ENCODE measurements around the gene RARRES1.

RARRES1 gene

GRCh38 chr3:158750016-158750415 lies 17.8 kb upstream of the RARRES1 start:
- Histone ChIP-seq H3K4me3 (ENCODE audit: control insufficient read depth in 1 of 7, extremely low read depth in 1 of 7, insufficient read depth in 4 of 7, low read depth in 2 of 7, low read length in 6 of 7) (no peak overlapping the region), H3K9me3 (ENCODE audit: control extremely low read depth in 1 of 5, control insufficient read depth in 4 of 5, insufficient read depth in 2 of 5, low read depth in 1 of 5, low read length in 4 of 5) (no peaks in the 10 kb centered on the region), H3K4me1 (ENCODE audit: control extremely low read depth in 1 of 4, control insufficient read depth in 4 of 4, insufficient read depth in 4 of 4, low read length in 3 of 4) (peaks cover 0 to 19% (median 11%) of the 10 kb centered on the region in 4 experiments), H3K27me3 (replicated peaks in 2 of 5; ENCODE audit: control insufficient read depth in 4 of 5, insufficient read depth in 5 of 5, low read length in 4 of 5) (no peaks in the 10 kb centered on the region), H3K27ac (ENCODE audit: insufficient read depth in 1 of 2, low read depth in 1 of 2, low read length in 2 of 2, poor library complexity in 1 of 2, severe bottlenecking in 2 of 2) (no peak overlapping the region), H3K36me3 (ENCODE audit: control insufficient read depth in 4 of 4, insufficient read depth in 4 of 4, low read length in 3 of 4) (no peaks in the 10 kb centered on the region)
- WGBS (ENCODE audit: insufficient coverage), result 90% methylated on average over 6 of the region's 6 CpGs
- DNase-seq, result no peak
- ChIA-PET POLR2A (no interaction called here), CTCF (interaction anchor here (0.8 to 2.4 kb wide), 3 partner anchors 9 to 24 kb away, joined by 3 to 9 read pairs (median 3); no protein-coding TSS in a partner anchor)

- no peak overlapping the region for H3K4me3 ChIP-seq (ENCODE audit: control insufficient read depth in 1 of 7, extremely low read depth in 1 of 7, insufficient read depth in 4 of 7, low read depth in 2 of 7, low read length in 6 of 7)
These were observed 17.3 kb upstream of the RARRES1 start for GRCh38 chr3:158749526-158749925.

GRCh38 chr3:158748237-158748828 lies 16.1 kb upstream of the RARRES1 start:
- CTCF ChIA-PET, result interaction anchor here (0.8 to 2.4 kb wide), 3 partner anchors 10 to 41 kb away, joined by 3 to 9 read pairs (median 3); no protein-coding TSS in a partner anchor
- H3K27ac ChIP-seq (ENCODE audit: insufficient read depth in 1 of 2, low read depth in 1 of 2, low read length in 2 of 2, poor library complexity in 1 of 2, severe bottlenecking in 2 of 2), result no peak overlapping the region
- no peaks in the 10 kb centered on the region for H3K9me3 ChIP-seq (ENCODE audit: control extremely low read depth in 1 of 5, control insufficient read depth in 4 of 5, insufficient read depth in 2 of 5, low read depth in 1 of 5, low read length in 4 of 5)
- no peak overlapping the region for H3K4me3 ChIP-seq (ENCODE audit: control insufficient read depth in 1 of 7, extremely low read depth in 1 of 7, insufficient read depth in 4 of 7, low read depth in 2 of 7, low read length in 6 of 7)
- DNase-seq, result peak; percentile 22 to 68 (median 66)
- POLR2A ChIA-PET, result no interaction called here
- WGBS (ENCODE audit: insufficient coverage), result 14% methylated on average over 7 of the region's 7 CpGs
- H3K36me3 ChIP-seq (ENCODE audit: control insufficient read depth in 4 of 4, insufficient read depth in 4 of 4, low read length in 3 of 4), result no peaks in the 10 kb centered on the region
- no peaks in the 10 kb centered on the region for H3K27me3 ChIP-seq (replicated peaks in 2 of 5; ENCODE audit: control insufficient read depth in 4 of 5, insufficient read depth in 5 of 5, low read length in 4 of 5)
- peaks cover 0 to 19% (median 11%) of the 10 kb centered on the region in 4 experiments for H3K4me1 ChIP-seq (ENCODE audit: control extremely low read depth in 1 of 4, control insufficient read depth in 4 of 4, insufficient read depth in 4 of 4, low read length in 3 of 4)

More at GRCh38 chr3:158749526-158749925, 17.3 kb upstream of the RARRES1 start:
- DNase-seq, result no peak
- ChIA-PET CTCF (interaction anchor here (0.8 to 2.4 kb wide), 4 partner anchors 9 to 23 kb away, joined by 3 to 9 read pairs (median 3); no protein-coding TSS in a partner anchor), POLR2A (no interaction called here)
- Histone ChIP-seq H3K4me1 (ENCODE audit: control extremely low read depth in 1 of 4, control insufficient read depth in 4 of 4, insufficient read depth in 4 of 4, low read length in 3 of 4) (peaks cover 0 to 19% (median 11%) of the 10 kb centered on the region in 4 experiments), H3K36me3 (ENCODE audit: control insufficient read depth in 4 of 4, insufficient read depth in 4 of 4, low read length in 3 of 4) (no peaks in the 10 kb centered on the region), H3K27me3 (replicated peaks in 2 of 5; ENCODE audit: control insufficient read depth in 4 of 5, insufficient read depth in 5 of 5, low read length in 4 of 5) (no peaks in the 10 kb centered on the region), H3K27ac (ENCODE audit: insufficient read depth in 1 of 2, low read depth in 1 of 2, low read length in 2 of 2, poor library complexity in 1 of 2, severe bottlenecking in 2 of 2) (no peak overlapping the region), H3K9me3 (ENCODE audit: control extremely low read depth in 1 of 5, control insufficient read depth in 4 of 5, insufficient read depth in 2 of 5, low read depth in 1 of 5, low read length in 4 of 5) (no peaks in the 10 kb centered on the region)
- WGBS (ENCODE audit: insufficient coverage), result 91% methylated on average over 5 of the region's 5 CpGs

- no peaks in the 10 kb centered on the region for H3K27me3 ChIP-seq (replicated peaks in 2 of 5; ENCODE audit: control insufficient read depth in 4 of 5, insufficient read depth in 5 of 5, low read length in 4 of 5)
- H3K27ac ChIP-seq (ENCODE audit: insufficient read depth in 1 of 2, low read depth in 1 of 2, low read length in 2 of 2, poor library complexity in 1 of 2, severe bottlenecking in 2 of 2), result no peak overlapping the region
- DNase-seq, result no peak
- 100% methylated on average over 1 of the region's 3 CpGs for WGBS (ENCODE audit: insufficient coverage)
- no peaks in the 10 kb centered on the region for H3K36me3 ChIP-seq (ENCODE audit: control insufficient read depth in 4 of 4, insufficient read depth in 4 of 4, low read length in 3 of 4)
- H3K9me3 ChIP-seq (ENCODE audit: control extremely low read depth in 1 of 5, control insufficient read depth in 4 of 5, insufficient read depth in 2 of 5, low read depth in 1 of 5, low read length in 4 of 5), result no peaks in the 10 kb centered on the region
- peaks cover 0 to 19% (median 11%) of the 10 kb centered on the region in 4 experiments for H3K4me1 ChIP-seq (ENCODE audit: control extremely low read depth in 1 of 4, control insufficient read depth in 4 of 4, insufficient read depth in 4 of 4, low read length in 3 of 4)
- CTCF ChIA-PET, result interaction anchor here (1.2 kb wide), 1 partner anchor 42 kb away, joined by 3 read pairs; no protein-coding TSS in a partner anchor
- POLR2A ChIA-PET, result no interaction called here
- H3K4me3 ChIP-seq (ENCODE audit: control insufficient read depth in 1 of 7, extremely low read depth in 1 of 7, insufficient read depth in 4 of 7, low read depth in 2 of 7, low read length in 6 of 7), result no peak overlapping the region
These were observed 15.2 kb upstream of the RARRES1 start for GRCh38 chr3:158747417-158747816.

GRCh38 chr3:158745551-158745950 lies 13.3 kb upstream of the RARRES1 start:
- no peaks in the 10 kb centered on the region for H3K27me3 ChIP-seq (replicated peaks in 2 of 5; ENCODE audit: control insufficient read depth in 4 of 5, insufficient read depth in 5 of 5, low read length in 4 of 5)
- H3K4me1 ChIP-seq (ENCODE audit: control extremely low read depth in 1 of 4, control insufficient read depth in 4 of 4, insufficient read depth in 4 of 4, low read length in 3 of 4), result peaks cover 0 to 19% (median 11%) of the 10 kb centered on the region in 4 experiments
- POLR2A ChIA-PET, result no interaction called here
- no peak for DNase-seq
- CTCF ChIA-PET, result interaction anchor here (0.7 to 1.0 kb wide), 2 partner anchors 16 to 101 kb away, joined by 3 read pairs; partner anchors contain the start of gene GFM1
- WGBS (ENCODE audit: insufficient coverage), result no CpG with 5 or more reads among the region's 1 CpG
- H3K27ac ChIP-seq (ENCODE audit: insufficient read depth in 1 of 2, low read depth in 1 of 2, low read length in 2 of 2, poor library complexity in 1 of 2, severe bottlenecking in 2 of 2), result no peak overlapping the region
- no peaks in the 10 kb centered on the region for H3K36me3 ChIP-seq (ENCODE audit: control insufficient read depth in 4 of 4, insufficient read depth in 4 of 4, low read length in 3 of 4)
- no peaks in the 10 kb centered on the region for H3K9me3 ChIP-seq (ENCODE audit: control extremely low read depth in 1 of 5, control insufficient read depth in 4 of 5, insufficient read depth in 2 of 5, low read depth in 1 of 5, low read length in 4 of 5)
- no peak overlapping the region for H3K4me3 ChIP-seq (ENCODE audit: control insufficient read depth in 1 of 7, extremely low read depth in 1 of 7, insufficient read depth in 4 of 7, low read depth in 2 of 7, low read length in 6 of 7)

GRCh38 chr3:158744567-158745288 lies 12.5 kb upstream of the RARRES1 start:
- ChIA-PET CTCF (interaction anchor here (0.5 to 1.0 kb wide), 3 partner anchors 9 to 1185 kb away, joined by 3 read pairs; partner anchors contain the start of gene GFM1), POLR2A (no interaction called here)
- H3K4me1 ChIP-seq (ENCODE audit: control extremely low read depth in 1 of 4, control insufficient read depth in 4 of 4, insufficient read depth in 4 of 4, low read length in 3 of 4), result peaks cover 0 to 19% (median 11%) of the 10 kb centered on the region in 4 experiments
- no peaks in the 10 kb centered on the region for H3K36me3 ChIP-seq (ENCODE audit: control insufficient read depth in 4 of 4, insufficient read depth in 4 of 4, low read length in 3 of 4)
- peak overlapping the region in 1 of 2 experiments; percentile 39 for H3K27ac ChIP-seq (ENCODE audit: insufficient read depth in 1 of 2, low read depth in 1 of 2, low read length in 2 of 2, poor library complexity in 1 of 2, severe bottlenecking in 2 of 2)
- no peak overlapping the region for H3K4me3 ChIP-seq (ENCODE audit: control insufficient read depth in 1 of 7, extremely low read depth in 1 of 7, insufficient read depth in 4 of 7, low read depth in 2 of 7, low read length in 6 of 7)
- 88% methylated on average over 3 of the region's 4 CpGs for WGBS (ENCODE audit: insufficient coverage)
- no peaks in the 10 kb centered on the region for H3K27me3 ChIP-seq (replicated peaks in 2 of 5; ENCODE audit: control insufficient read depth in 4 of 5, insufficient read depth in 5 of 5, low read length in 4 of 5)
- DNase-seq, result no peak
- no peaks in the 10 kb centered on the region for H3K9me3 ChIP-seq (ENCODE audit: control extremely low read depth in 1 of 5, control insufficient read depth in 4 of 5, insufficient read depth in 2 of 5, low read depth in 1 of 5, low read length in 4 of 5)

All from common myeloid progenitor, CD34-positive (primary cell).